Ammon's horn (tissue), 1 donor: ENCODE data around the gene KIF2C.
"Not testable (repeated sequence)": the region's sequence is repeated elsewhere in the genome, so short reads cannot be mapped to it uniquely, and the experiment has no call there.

Experiments used
- DNase-seq: peaks from one replicate; pipeline ENCODE4 v3.0.0-alpha.2; 2016; ENCODE audit warnings: low spot score

The KIF2C gene

DNA sequence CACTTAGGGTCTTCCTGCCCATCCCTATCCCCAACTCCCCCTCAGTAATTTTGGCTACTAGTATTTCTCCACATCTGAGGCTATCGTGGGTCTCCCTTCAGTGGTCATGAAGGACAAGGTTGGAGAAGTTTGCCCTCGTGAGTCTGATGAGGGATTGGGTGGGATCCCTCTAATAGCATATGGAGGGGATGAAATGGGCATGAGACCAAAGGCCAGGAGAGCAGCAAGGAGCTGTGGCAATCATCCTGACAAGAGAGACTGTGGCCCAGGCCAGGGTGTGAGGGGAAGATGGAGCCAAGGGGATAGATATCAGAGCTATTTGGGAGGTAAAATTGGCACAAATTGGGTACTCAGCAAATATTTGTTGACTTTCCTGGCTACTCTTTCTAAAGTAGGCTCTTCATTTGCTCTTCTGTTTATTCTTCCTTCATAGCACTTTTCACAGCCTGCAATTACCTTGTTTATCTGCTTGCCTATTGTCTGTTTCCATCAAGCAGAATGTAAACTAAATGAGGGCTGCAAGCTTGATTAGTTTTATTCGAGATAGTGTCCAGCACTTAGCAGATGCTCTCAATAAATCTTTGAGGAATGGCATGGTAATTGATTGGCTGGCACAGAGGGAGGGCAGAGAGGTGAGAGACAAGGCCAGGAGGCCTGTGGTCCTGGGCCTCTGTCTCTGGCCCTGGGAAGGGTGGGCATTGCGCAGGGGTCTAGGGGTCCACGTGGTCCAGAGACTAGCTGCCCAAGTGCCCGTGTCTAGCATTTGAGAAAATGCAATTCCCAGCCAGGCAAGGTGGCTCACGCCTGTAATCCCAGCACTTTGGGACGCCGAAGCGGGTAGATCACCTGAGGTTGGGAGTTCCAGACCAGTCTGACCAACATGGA, 59.1 kb downstream of the KIF2C start:
- no peak for DNase-seq

DNA sequence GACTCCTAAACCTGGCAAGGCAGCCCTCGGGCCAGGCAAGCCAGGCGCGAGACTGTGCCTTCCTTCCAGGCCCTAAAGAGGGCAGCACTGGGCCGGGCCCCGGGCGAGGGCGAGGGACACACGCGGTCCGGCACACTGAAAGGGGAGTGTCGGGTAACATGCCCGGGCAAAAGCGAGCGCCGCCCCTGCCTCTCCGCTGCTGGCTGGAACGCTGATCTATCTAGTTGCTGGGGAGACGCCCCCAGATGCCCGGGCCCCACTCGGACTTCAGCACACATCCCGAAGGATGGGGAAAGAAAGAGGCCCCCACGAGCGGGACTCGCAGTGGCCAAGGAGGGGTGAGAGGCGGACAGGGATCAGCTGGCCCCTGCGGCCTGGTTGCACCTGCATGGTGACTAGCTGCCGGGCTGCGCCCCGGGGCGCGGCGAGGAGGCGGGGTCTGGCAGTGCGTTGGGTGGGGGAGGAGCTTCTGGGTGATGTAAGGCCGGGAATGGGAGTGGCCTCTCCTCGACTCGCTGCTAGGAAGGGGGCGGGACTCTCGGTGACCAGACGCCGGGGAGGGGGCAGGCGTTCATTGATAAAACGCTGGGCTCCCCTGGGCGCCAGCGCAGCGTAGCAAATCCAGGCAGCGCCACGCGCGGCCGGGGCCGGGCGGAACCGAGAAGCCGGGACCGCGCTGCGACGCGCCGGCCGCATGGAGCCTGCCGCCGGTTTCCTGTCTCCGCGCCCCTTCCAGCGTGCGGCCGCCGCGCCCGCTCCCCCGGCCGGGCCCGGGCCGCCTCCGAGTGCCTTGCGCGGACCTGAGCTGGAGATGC, 60.3 kb downstream of the KIF2C start, which contains the start of gene PLK3:
Gene PLK3 (plus strand): TSS at position 608 of the 815 bp plus-strand sequence. CDS start 87 bp downstream, at position 695.
- peak; percentile 99 for DNase-seq

GRCh38 chr1:44801491-44802305, 62.1 kb downstream of the KIF2C start:
- DNase-seq, result no peak

- DNase-seq, result no peak
Measured at GRCh38 chr1:44802306-44803061, 62.8 kb downstream of the KIF2C start.

DNA sequence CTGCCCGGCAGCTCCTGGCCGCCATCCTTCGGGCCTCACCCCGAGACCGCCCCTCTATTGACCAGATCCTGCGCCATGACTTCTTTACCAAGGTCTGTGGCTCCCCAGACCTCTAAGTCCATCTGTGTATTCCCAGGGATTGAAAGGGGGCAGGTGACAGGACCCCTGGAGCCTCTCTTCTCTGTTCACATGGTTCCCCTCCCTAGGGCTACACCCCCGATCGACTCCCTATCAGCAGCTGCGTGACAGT, 63.4 kb downstream of the KIF2C start:
- no peak for DNase-seq

GRCh38 chr1:44803312-44804095, 63.9 kb downstream of the KIF2C start:
- DNase-seq, result no peak

DNA sequence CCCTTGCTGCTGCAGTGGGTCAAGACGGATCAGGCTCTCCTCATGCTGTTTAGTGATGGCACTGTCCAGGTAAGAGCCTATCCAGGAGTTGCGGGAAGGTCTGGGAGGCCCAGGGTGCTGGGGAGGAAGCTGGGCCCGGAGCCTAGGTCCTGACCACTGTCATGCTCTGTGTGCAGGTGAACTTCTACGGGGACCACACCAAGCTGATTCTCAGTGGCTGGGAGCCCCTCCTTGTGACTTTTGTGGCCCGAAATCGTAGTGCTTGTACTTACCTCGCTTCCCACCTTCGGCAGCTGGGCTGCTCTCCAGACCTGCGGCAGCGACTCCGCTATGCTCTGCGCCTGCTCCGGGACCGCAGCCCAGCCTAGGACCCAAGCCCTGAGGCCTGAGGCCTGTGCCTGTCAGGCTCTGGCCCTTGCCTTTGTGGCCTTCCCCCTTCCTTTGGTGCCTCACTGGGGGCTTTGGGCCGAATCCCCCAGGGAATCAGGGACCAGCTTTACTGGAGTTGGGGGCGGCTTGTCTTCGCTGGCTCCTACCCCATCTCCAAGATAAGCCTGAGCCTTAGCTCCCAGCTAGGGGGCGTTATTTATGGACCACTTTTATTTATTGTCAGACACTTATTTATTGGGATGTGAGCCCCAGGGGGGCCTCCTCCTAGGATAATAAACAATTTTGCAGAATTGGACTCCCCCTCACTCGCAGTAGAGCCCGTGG, 65.8 kb downstream of the KIF2C start:
- no peak for DNase-seq

DNA sequence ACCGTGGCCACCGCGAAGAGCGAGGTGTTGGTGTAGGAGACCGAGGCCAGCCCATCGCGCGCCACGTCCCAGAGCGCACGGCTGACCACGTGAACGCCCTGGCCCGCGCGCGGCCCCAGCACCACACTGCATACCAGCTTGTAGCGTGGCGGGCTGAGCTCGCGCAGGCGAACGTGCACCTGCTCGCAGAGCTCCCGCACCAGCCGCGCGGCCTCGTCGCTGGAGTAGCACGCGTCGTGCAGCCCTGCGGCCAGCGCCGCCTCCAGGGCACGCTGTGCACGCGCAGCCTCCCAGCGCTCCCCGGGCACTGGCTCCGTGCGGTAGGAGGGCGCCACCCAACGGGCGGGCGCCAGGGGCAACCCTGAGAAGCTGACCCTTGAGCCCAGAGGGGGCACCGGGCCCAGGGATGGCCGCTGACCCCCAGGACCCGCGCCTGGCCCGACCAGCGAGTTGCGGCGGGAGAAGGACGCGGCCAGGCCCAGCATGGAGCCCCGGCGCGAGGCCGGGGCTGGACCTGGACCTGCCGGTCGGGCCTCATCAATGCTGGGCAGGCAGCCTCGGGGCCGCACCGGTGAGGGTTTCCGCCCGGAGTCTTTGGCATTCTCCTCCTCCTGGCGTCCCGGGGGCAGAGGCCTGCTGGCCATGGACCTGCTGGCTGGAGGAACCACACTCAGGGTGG, 66.5 kb downstream of the KIF2C start:
- DNase-seq, result no peak

GRCh38 chr1:44806704-44807363, 67.2 kb downstream of the KIF2C start, which contains the start of gene DYNLT4:
DYNLT4 (minus strand) TSS chr1:44807351; CDS start chr1:44806668, 683 bp downstream.
- DNase-seq, result no peak

- DNase-seq, result peak; percentile 90
Measured at GRCh38 chr1:44807364-44808062, 67.9 kb downstream of the KIF2C start.

DNA sequence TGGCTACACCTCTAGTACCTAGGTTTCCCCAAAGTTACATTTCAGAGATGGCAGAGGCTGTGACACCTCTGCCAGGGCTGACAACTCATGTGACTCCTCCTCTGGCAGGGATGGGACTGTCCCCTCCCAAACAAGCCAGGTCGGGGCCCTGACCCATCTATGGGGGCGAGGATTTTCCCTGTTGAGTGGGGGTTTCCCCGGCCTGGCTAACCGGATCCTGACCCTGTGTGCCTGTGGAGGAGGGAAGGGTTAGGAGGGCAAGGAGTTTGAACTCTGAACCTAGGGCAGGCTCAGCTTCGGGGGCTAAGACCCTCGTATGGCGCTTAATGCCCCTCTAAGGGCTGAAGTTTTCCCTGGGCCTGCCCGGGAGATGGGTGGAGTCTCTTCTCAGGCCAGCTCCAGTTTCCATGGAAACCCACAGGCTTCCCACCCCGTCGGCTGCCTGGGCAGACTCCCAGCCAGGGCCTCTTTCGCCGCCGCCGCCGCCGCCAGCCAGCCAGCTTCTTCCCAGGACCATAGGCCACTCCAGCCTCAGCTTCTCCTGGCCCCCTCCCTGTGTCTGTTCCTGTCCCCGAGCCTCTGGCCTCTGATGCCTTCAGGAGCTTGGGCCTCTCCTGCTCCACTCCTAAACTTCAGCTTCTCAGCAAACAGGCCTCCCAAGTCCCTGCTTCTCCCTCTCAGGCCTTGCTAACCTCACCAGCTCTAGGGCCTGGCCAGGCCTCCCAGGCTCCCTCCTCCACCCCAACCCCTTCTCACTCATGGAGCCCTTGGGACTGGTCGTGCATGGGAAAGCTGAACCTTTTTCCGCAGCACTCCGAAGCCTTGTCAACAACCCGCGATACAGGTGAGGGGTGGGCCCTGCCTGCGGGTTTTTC, 68.7 kb downstream of the KIF2C start, which contains the start of gene BTBD19:
Gene BTBD19 (plus strand): TSS at position 461 of the 875 bp plus-strand sequence. CDS start 298 bp downstream, at position 759.
- DNase-seq, result peak; percentile 86

DNA sequence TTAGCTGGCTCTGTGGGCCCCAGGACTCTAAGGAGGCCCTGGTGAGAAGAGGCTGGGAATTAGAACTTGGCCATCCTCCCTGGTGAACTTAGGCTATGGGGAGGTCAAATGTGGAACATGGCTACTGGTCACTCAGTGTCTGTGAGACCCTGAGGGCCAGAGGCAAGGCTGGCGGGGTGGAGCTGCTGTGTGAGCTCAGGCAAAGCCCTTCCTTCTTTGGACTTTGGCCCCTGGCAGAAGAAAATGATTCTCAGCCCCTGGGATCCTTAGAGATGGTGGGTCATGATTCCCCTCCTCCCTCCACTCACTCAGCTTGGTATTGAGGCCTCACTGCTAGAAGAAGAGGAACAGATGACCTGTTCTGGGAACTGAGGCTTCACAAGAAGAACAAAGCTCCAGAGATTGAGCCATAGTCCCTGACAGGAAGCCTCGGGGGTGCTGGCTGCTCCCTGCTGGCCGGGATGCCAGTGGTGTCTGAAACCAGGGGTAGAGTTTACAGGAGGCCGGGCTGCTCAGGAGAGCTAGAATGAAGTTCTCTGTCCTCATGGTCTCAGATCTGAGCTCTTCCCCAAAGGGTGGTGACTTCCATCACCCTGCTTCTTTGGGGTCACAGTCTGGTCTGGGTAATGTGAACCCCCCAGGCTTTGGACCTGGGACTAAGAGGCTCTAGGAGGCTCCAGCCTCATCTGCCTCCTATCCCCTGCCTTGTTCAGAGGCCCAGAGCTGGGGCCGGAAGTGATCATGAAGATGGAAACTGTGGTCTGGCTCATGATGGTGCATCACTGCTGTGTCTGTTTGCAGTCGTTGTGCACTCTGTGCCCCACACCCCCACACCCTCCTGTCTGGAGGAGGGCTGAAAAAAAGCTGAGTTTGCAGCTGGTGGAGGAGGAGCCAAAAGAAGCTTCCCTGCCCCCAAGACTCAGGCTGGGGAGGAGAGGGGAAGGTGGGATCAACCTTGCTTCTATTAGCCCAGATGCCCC, 69.6 kb downstream of the KIF2C start:
- peak; percentile 58 for DNase-seq

DNA sequence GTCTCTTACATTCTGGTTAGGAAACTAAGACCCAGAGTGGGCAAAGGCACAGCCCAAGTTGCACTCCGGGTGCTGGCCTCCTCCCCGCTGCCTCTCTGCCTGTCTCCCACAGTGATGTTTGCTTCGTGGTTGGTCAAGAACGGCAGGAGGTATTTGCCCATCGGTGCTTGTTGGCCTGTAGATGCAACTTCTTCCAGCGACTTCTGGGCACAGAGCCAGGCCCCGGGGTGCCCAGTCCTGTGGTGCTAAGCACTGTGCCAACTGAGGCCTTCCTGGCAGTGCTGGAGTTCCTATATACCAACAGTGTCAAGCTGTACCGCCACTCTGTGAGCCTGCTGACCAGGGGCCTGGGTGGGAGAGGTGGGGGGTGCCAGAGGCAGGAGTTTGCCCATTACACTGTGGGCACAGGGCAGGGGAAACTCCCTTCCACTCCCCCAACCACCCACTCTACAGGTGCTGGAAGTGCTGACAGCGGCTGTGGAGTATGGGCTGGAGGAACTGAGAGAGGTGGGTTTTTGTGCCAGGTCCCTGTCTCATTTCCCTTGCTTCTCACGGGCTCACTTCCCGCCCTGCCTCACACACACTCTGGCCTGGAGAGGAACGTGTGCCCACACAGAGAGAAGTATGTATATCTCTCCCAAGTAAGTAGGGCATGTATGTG, 70.6 kb downstream of the KIF2C start:
- DNase-seq, result no peak

DNA sequence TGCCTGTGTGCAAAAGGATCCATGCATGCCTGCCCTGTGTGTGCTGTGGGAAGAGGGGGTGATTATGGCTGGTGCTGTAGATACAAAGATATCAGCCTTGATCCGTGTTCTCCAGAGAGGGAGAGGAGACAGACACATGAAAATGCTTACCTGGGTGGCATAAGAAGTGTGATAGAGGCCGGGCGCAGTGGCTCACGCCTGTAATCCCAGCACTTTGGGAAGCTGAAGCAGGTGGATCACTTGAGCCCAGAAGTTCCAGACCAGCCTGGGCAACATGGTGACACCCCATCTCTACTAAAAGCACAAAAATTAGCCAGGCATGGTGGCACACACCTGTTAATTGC, 71.1 kb downstream of the KIF2C start:
- DNase-seq, result not testable (repeated sequence)

- DNase-seq, result no peak
Measured at GRCh38 chr1:44811234-44811633, 71.6 kb downstream of the KIF2C start.
